Body of pancreas (tissue), 4 donors: ENCODE data around the gene HSPB3.

Experiments
- CTCF ChIP-seq, 7 experiments: fragments of 450-650 bp in 4 of 7; fragments of 200-600 bp in 3 of 7; sonication (generic) in 3 of 7; IDR thresholded peaks; one replicate each; pipeline ENCODE4 v1.5.1; 2016 to 2019; ENCODE audit warnings: antibody characterized with exemption in 7 of 7
- POLR2A ChIP-seq, 3 donors: fragments of 450-650 bp; IDR thresholded peaks; one replicate each; pipeline ENCODE4 v1.6.1; 2016; ENCODE audit warnings: antibody characterized with exemption in 3 of 3, mild to moderate bottlenecking in 2 of 3

GRCh38 chr5:54425258-54425657 lies 30.2 kb upstream of the HSPB3 start:
- TF ChIP-seq POLR2A (IDR thresholded peaks at IDR 0.05), result no peak
- no peak for TF ChIP-seq CTCF (IDR thresholded peaks at IDR 0.05)
